NCI-H2029 treated with DMSO at 0.1 percent for 48 hours (cell line): ENCODE measurements around the gene FKBP6.
"Not testable (repeated sequence)": the region's sequence is repeated elsewhere in the genome, so short reads cannot be mapped to it uniquely, and the experiment has no call there.

Experiments used
- DNase-seq: peaks from one replicate; lab custom pipeline; 2025; lab: John Stamatoyannopoulos, UW

The FKBP6 gene, protein sequence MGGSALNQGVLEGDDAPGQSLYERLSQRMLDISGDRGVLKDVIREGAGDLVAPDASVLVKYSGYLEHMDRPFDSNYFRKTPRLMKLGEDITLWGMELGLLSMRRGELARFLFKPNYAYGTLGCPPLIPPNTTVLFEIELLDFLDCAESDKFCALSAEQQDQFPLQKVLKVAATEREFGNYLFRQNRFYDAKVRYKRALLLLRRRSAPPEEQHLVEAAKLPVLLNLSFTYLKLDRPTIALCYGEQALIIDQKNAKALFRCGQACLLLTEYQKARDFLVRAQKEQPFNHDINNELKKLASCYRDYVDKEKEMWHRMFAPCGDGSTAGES

DNA sequence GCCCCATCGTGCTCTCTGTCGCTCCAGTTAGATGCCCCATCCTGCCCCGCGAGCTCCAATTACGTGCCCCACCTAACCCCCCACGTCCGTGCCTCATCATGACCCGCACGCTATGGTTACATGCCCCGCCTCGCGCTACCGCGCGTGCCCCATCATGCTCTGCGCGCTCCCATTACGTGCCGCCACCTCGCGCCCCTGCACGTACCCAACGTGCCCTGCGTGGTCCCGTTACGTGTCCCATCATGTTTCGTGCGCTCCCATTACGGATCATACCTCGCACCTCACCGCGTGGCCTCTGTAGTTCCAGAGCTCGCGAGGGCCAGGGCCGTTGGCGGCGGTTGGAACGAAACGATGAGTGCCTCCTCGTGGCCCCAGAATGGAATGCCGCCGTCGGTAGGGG is at the start of gene FKBP6, which contains the start of gene TRIM50:
Gene FKBP6, plus strand, starts transcription at position 240 of the 400 bp plus-strand sequence. CDS start 268 bp downstream, outside the sequence.
Gene TRIM50, minus strand, starts transcription at position 161 of the 400 bp plus-strand sequence. CDS start 3,295 bp downstream, outside the sequence.
- DNase-seq: not testable (repeated sequence)

DNA sequence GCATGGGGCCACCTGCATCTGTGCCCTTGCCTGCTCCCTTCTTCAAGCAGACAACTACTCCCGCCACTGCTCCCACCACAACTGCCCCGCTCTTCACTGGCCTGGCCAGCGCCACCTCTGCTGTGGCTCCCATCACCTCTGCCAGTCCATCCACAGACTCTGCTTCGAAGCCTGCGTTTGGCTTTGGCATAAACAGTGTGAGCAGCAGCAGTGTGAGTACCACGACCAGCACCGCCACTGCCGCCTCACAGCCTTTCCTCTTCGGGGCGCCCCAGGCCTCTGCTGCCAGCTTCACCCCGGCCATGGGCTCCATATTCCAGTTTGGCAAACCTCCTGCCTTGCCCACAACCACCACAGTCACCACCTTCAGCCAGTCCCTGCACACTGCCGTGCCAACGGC is 30.7 kb upstream of the FKBP6 start:
- not testable (repeated sequence) for DNase-seq

DNA sequence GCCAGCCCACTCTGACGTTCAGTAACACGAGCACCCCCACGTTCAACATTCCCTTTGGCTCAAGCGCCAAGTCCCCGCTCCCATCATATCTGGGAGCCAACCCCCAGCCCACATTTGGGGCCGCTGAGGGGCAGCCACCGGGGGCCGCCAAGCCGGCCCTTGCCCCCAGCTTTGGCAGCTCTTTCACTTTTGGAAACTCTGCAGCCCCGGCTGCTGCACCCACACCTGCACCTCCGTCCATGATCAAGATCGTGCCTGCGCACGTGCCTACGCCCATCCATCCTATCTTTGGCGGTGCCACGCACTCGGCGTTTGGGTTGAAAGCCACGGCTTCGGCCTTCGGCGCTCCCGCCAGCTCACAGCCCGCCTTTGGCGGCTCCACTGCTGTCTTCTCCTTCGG is 30.3 kb upstream of the FKBP6 start:
- not testable (repeated sequence) for DNase-seq

DNA sequence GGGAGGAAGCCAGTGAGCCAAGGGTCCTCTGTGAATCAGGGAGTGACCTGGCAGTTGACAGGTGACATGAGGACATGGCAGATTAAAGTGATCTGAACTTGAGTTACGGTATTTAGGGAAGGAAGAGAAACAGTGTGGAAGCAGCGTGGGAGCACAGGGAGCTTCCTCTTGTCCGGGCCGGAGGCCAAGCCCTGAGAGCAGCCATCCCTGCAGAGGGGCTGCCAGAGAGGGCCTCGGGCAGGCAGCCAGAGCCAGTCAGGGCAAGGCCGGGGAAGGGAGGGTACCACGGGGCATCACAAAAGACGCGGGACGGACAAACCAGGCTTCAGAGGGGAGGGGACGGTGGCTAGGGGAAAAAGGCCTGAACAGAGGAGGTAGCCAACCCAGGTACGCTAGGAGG is 28.1 kb upstream of the FKBP6 start:
- not testable (repeated sequence) for DNase-seq

DNA sequence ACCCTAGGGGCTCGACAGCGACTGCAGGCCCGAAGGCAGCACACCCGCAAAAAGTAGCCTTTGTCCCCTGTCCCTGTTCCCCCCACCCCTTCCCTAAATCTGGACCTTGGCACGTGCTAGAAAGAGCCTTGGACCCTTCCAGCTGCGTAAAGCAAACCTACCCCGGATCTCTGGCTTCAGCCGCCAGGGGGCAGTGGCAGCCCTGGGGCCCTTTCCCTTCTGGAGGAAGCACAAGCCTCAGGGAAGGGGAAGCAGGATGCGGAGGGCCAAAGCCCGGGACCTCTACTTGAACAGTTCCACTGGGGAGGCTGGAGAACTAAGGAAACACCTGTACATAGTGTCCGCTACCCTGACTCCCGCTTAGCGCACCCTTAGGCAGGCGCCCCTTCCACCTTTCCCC is 26.9 kb upstream of the FKBP6 start:
- DNase-seq: not testable (repeated sequence)

DNA sequence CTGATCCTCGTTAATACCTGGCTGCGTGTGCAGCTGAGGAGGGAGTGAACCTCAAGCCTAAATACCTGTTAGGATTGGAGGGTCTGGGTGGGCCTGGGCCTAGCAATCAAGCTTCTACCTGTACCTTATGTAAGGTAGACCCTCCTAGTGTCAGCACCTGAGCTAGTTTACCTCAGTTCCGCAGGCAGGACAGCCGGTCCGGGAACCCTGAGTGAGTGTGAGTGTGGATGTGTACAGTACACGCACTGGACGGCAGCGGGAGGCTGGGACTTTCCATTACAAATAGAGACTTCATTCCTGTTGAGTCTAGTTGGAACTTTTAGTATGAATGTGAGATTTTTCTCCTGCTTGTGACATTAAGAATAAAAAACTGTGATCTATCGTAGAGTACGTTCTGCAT is 25.1 kb upstream of the FKBP6 start:
- not testable (repeated sequence) for DNase-seq

DNA sequence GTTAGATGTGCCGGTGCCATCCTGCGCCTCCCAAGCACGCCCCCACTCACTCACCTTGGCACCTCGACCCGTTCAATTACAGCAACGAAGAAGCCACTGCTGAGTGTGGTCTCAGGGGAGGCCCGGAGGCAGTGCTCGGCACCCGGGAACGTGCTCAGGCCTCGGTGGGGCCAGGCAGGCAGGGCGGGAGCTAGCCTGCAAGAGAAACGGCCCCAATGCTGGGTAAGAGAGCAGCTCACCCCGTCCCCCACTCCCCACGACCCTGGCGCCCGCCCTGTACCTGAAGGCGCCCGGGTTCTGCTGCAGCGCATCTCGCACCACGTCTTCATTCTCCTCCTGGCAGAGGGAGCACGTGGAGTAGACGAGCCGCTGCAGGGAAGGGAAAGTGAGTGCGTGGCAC is 24.4 kb upstream of the FKBP6 start:
- no peak for DNase-seq

DNA sequence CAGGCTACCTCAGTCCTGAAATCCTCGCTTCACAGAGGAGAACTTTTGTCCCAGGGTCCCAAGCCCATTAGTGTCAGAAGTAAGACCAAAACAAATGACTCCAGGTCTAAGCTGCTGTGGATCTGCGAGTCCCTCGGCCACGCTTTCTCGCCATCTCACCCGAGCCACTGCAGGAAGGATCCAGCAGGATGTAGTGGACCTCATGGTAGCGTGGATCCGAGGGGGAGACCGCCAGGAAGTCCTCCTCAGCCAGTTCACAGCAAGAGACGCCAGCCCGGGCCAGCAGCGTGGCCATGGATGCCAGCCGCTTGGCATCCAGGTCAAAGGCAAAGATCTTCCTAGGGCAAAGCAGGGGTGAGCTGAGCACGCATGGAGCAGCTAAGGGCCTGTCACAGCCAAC is 23.9 kb upstream of the FKBP6 start:
- no peak for DNase-seq

DNA sequence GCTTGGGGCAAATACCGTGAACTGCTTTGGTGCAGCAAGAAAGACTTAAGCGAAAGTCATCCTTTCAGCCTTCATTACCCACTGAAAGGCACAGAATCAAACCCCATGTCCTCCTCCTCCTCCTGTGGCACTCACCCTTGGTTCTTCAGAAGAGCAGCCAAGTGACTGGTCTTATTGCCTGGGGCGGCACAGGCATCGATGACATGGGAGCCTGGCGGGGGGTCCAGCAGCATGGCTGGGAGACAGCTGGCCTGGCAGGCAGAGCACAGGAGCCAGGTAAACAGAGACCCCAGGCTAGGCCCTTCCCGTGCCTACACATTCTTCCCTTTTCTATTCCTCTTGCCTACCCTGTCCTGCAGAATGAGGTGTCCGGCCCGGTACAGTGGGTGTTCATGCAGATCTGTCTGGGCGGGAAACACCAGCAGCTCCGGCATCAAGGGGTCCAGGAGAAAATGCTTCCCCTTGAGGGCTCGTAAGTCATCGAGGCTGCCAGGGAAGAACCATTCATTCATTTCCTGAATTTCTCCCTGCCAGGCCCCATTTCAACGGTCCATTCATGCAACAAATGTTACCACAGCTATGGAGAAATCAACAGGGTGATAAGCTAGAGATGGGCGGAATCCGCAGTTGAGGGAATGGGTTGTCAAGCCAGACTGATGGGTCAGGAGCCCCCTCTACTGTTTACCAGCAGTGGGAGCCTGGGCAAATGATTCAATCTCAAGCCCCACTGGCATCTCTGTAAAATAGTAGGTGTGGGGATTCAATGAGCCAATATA is 23.2 kb upstream of the FKBP6 start:
- DNase-seq: not testable (repeated sequence)

DNA sequence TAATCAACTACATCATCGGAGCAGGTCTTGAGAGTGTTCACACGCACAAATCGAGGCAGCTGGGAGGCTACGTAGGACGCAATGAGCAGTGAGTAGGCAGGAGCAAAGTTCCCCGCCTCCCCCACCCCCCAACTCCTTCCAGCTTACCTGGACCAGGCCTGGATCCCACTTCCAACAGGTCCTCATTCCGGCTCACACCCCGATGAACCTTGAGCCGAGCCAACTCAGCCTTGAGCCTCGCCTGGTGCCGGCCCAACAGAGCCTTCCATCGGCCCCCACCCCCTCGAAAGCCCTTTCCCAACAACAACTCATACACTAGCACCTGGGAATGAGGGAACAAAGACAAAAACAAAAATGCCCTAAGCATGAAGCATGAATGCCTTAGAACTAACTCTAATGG is 20.5 kb upstream of the FKBP6 start:
- no peak for DNase-seq

DNA sequence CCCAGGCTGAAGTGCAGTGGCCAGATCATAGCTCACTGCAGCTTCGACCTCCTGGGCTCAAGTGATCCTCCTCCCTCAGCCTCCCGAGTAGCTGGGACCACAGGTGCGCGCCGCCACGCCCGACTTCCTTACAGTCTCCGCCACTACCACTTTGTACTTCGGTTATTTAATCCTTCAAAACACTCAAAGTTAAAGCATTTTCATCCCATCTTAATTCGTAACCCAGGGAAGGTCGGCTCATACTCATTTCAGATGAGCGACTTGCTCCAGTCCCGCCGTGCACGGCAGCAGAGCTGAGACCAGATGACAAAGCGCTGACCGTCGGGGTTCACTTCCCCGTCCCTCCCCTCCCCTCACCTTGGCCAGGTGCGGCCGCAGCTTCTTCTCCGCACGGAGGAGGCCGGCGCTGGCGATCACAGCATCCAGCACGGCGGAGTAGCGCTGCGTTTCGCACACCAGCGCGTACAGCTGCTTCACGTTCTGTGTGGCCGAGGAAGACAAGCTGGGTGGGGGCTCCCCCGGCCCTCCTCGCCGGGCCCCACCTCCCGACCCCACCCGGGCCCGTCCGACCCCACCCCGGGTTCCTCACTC is 19.8 kb upstream of the FKBP6 start:
- no peak for DNase-seq

DNA sequence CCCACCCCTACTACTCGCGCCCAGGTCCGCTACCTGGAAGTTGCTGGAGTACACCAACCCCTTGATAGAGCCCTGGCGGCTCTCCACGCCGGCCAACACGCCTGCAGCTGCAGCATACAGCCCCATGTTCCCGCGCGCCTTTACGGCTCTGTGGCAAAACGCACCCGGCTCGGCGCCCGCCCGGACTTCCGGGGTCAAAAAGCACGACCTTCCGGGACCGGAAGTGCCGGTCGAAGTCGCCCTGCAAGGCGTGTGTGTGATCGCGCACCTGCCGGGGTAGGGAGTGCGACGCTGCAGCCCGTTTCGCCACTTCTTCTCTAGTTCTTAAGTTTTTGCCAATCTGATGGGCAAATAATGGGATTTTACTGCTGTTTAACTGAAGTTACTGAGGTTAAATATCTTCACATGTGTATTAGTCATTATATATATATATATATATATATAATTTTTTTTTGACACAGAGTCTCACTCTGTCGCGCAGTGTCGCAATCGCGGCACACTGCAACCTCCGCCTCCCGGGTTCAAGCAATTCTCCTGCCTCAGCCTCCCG is 19.2 kb upstream of the FKBP6 start, which contains the start of gene NSUN5:
Gene NSUN5, minus strand, starts transcription at position 162 of the 550 bp plus-strand sequence. Its CDS starts 36 bp downstream, at position 126.
- peak; percentile 34 for DNase-seq

DNA sequence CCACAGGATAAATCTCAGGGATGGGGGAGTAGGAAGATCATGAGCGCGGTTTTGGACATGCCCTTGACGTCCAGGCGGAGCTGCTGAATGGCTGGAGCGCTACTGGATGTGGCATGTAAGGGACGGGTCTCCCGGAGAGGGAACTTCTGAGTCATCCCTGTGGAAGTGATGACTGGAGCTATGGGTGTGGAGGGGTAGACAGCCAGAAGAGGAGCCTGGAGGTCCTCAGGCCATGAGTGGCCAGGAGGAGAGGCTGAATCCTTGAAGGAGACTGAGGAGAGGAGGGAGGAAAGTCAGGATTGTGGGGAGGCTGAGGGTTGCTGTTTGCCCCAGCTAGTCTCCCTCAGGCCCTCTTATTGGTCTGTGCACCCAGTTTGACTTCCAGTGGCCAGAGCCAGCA is 16.5 kb upstream of the FKBP6 start:
- DNase-seq: not testable (repeated sequence)

DNA sequence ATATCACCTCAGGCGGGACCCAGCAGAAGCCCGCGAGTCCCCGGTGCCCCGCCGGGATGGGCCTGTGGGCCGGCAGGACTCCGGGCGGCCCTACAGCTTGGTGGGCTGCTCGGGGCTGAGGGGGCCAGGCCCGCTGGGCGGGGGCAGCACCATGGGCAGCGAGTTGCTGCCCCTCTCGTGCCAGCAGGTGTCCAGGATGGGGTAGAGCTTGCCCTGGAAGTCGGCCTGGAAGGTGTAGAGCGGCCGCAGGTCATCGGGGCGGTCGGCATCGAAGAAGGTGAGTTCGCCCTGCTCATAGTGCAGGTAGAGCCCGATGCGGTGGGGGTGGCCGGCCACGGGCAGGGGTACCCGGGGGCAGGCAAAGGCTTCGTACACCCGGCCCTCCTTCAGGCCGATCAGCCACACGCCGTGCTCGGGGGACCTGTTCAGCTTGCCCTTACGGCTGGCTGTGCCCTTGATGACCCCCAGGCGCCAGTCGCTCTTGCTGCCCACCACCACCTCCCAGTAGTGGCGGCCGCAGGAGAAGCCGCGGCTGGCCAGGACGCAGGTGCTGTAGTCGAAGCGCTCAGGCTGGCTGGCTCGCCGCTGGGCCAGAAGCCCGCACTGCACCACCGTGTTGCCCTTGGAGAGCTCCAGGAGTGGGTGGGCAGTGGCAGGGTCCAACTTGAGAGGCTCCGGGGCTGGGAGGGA is 15.0 kb upstream of the FKBP6 start:
- DNase-seq: no peak

DNA sequence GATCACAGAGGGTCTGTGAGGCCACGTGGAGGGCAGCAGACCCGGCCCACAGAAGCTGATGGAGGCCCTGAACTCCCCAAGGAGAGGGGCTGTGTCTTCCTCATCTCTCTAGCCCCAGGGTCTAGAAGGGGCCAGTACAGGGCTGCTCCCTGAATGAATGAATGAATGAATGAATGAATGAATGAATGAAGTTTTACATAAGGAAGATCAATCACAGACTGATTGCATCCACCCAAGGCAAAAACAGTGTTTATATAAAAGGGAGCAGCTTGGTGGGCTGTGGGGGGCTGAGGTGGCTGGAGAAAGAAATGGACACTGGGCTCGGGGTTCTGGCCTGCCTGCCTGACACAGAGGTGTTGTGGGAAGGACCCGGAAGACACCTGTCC is 14.4 kb upstream of the FKBP6 start:
- DNase-seq: no peak

DNA sequence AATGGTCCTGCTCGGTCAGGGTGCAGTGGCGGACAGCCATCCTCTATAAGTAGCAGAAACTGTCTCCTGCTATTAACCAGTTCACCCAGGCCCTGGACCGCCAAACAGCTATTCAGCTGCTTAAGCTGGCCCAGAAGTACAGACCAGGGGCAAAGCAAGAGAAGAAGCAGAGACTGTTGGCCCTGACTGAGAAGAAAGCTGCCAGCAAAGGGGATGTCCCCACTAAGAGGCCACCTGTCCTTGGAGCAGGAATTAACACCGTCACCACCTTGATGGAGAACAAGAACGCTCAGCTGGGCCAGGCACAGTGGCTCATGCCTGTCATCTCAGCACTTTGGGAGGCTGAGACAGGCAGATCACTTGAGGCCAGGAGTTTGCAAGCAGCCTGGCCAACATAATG is 13.7 kb upstream of the FKBP6 start:
- DNase-seq: no peak

DNA sequence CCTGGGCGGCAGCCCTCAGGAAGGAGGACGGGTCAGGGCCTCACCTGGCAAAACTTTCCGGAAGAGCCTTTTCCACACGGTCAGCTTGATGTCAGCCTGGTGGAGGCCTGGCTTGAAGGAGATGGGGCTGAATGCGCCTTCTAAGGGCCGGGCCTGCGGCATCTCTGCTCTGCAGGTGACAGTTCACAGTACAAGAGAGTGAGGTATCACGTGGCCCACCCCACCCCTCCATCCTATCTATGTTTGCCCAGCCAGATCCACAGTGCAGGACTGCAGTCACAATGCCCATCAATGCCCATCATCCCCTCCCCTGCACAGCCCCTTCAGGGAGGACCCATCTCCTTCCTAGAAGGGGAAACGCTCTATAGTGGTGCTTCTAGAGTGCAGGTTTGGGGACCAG is 11.4 kb upstream of the FKBP6 start:
- no peak for DNase-seq

DNA sequence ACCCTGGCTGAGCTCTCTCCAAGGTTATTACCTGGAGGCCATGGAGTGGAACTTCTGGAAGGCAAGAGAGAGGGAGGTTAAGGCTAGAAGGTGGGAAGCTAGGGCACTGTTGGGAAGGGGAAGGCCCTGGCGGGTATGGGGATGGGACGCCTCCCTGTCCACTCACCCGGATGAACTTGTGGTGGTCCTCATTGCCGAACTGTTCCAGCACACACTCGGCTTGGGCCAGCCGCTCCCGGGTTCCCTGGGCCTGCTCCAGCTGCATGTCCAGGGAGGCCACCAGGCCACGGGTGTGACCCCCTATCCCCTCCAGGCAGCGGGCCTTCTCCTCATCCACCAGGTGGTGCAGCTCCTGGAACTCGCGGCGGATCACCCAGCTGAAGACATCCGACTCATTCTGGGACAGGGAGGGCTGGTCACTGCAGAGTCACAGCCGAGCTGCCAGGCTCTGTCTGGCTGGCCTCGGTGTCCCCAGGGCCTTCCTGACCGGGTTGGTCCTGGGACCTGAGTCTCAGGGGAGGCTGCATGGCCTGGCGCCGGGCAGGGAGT is 9.2 kb upstream of the FKBP6 start:
- not testable (repeated sequence) for DNase-seq

DNA sequence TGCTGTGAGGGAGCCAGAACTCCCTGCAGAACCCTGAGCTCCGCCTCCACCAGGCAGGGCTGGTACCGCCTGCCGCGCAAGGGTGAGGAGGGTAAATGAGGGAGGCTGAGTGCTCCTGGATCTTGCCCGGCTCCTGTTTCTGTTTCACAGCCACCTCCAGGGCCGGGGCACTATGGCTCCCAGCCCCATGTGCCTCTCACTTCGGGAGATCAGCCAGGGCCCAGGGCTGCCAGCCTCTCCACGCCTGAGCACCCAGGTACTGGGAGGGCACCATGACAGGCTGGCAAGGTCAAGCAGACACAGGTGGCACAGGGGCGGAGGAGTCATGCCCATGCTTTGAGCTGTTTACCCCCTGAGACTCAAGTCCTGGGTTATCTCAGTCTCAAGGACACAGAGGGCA is 8.4 kb upstream of the FKBP6 start:
- DNase-seq: not testable (repeated sequence)

DNA sequence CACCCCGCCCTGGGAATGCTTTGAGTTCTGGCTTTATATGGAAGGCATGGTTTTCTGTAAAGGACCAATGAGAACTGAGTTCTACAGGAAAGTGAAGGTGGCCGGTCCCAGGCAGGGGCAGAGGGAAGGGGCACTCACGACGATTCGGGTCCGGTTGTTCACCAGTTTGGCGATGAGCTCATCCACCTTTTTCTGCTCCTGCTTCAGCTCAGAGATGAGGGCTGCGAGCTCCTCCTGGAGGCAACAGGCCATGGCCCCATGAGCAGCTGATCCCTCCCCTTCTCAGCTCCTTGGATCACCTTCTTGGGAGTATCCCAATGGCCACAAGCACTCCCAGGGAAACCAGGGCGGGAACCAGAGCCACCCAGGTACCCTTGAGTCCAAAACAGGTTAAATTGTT is 8.0 kb upstream of the FKBP6 start:
- DNase-seq: not testable (repeated sequence)

DNA sequence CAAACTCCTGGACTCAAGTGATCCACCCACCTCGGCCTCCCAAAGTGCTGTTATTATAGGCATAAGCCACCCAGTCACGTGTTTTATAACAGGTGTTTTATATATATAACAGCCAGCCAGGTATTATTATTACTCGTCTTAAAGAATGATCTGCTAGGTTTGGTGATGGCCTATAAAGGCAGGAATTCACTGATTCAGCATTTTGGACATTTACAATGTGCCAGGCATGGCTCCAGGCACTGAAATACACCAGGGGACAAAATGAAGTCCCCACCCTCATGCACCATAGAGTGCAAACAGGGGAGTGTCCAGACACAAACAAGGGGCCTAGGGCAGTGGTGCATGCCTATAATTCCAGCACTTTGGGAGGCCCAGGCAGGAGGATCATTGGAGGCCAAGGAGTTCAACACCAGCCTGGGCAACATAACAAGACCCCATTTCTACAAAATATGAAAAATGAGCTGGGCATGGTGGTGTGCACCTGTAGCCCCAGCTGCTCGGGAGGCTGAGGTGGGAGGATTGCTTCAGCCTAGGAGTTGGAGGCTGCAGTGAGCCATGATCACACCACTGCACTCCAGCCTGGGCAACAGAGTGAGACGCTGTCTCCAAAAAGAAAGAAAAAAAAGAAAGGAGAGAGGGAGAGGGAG is 4.4 kb upstream of the FKBP6 start:
- not testable (repeated sequence) for DNase-seq
